Panc1 (cell line): ENCODE data around the gene MCM8. TPM values are rescaled to one million over a fixed set of nuclear protein-coding genes. Genes with fewer than 3 reads are reported as not detected.

ENCODE experiments used
- ATAC-seq: fragments of 200-7000 bp; cut with Tn5 transposase; 2 replicates; pipeline ENCODE4 v1.9.1; 2020; ENCODE audit warnings: mild to moderate bottlenecking, moderate library complexity
- BruUV-seq: library from RNA; stranded (reverse); fragments of 400-500 nt; replicated peaks from 2 replicates; lab custom pipeline; 2021; lab: Mats Ljungman, UMichigan
- CTCF ChIA-PET: fragments of 300-600 bp; sonication (Branson Sonifier 250); formaldehyde crosslinking; loops from one replicate; lab custom pipeline; 2022; ENCODE audit warnings: antibody characterized with exemption; lab: Charles Lee
- POLR2A ChIA-PET: fragments of 300-600 bp; sonication (Branson Sonifier 250); formaldehyde crosslinking; loops from one replicate; lab custom pipeline; 2022; ENCODE audit warnings: antibody characterized with exemption; lab: Charles Lee
- DNase-seq: peaks from one replicate; pipeline ENCODE4 v3.0.0-alpha.2; 2010; ENCODE audit warnings: low read depth, low spot score
- H3K27ac ChIP-seq: 2 replicates; pipeline ENCODE4 v1.5.1; 2011; ENCODE audit warnings: mild to moderate bottlenecking, low read length, inconsistent platforms
- H3K27me3 ChIP-seq: fragments of 200-500 bp; sonication (Bioruptor generic); 2 replicates; pipeline ENCODE4 v1.6.0; 2014; ENCODE audit warnings: low read length, inconsistent platforms; ENCODE audit not compliant: control insufficient read depth, insufficient read depth
- H3K36me3 ChIP-seq: fragments of 200-500 bp; sonication (Bioruptor generic); 2 replicates; pipeline ENCODE4 v1.5.1; 2014; ENCODE audit warnings: inconsistent platforms, mild to moderate bottlenecking, low read length, moderate library complexity; ENCODE audit not compliant: control insufficient read depth, insufficient read depth
- H3K4me1 ChIP-seq: 2 replicates; pipeline ENCODE4 v1.5.1; 2011; ENCODE audit warnings: inconsistent platforms, mild to moderate bottlenecking, low read length, moderate library complexity; ENCODE audit not compliant: control insufficient read depth, insufficient read depth
- H3K4me3 ChIP-seq, 2 experiments: 2 replicates each; pipeline ENCODE4 v1.5.1; 2011 to 2012; ENCODE audit warnings: low read depth in 2 of 2, low read length in 2 of 2, mild to moderate bottlenecking in 2 of 2, inconsistent platforms in 1 of 2, moderate library complexity in 1 of 2
- H3K9me3 ChIP-seq: fragments of 200-500 bp; sonication (Bioruptor generic); 2 replicates; pipeline ENCODE4 v1.5.1; 2014; ENCODE audit warnings: low read depth, mild to moderate bottlenecking, inconsistent platforms, low read length, moderate library complexity; ENCODE audit not compliant: control insufficient read depth, insufficient read depth
- CTCF ChIP-seq: fragments of 450-650 bp; IDR thresholded peaks from 2 replicates; pipeline ENCODE4 v1.5.1; 2017; ENCODE audit warnings: mild to moderate bottlenecking
- POLR2AphosphoS5 ChIP-seq: IDR thresholded peaks from 2 replicates; pipeline ENCODE4 v1.6.1; 2012; ENCODE audit warnings: mild to moderate bottlenecking, low read depth, low read length, moderate library complexity
- REST ChIP-seq, 2 experiments: IDR thresholded peaks; 2 replicates each; pipeline ENCODE4 v1.6.1; 2011 to 2012; ENCODE audit warnings: low read depth in 2 of 2, control low read depth in 1 of 2, low read length in 1 of 2, mild to moderate bottlenecking in 1 of 2, moderate library complexity in 1 of 2; ENCODE audit not compliant: insufficient read depth in 1 of 2
- SIN3A ChIP-seq: IDR thresholded peaks from 2 replicates; pipeline ENCODE4 v1.6.1; 2012; ENCODE audit warnings: low read depth, mild to moderate bottlenecking, low read length, moderate library complexity, borderline replicate concordance; ENCODE audit not compliant: insufficient read depth
- TCF7L2 ChIP-seq: IDR thresholded peaks from 2 replicates; pipeline ENCODE4 v1.6.1; 2011; ENCODE audit warnings: mild to moderate bottlenecking, low read depth, low read length, inconsistent platforms
- in situ Hi-C: cut with HindIII; loops from 2 replicates; pipeline ENCODE4 v1.10.0; 2016; ENCODE audit warnings: low sequenced_read_pairs, low pct_unique_long_range_greater_than_20kb
- intact Hi-C: fragments of 100-400 bp; cut with micrococcal nuclease; formaldehyde crosslinking; loops from one replicate; pipeline ENCODE4 v1.10.0; 2022; ENCODE audit not compliant: unreplicated experiment
- total RNA-seq: library from RNA; stranded (reverse); gene quantifications from one replicate; pipeline ENCODE4 v1.2.1, GENCODE V29; 2021; ENCODE audit not compliant: unreplicated experiment

MCM8 gene
- total RNA-seq, 1 experiment from 2014 or later: 28.3 TPM

GRCh38 chr20:6039766-6040165, 89.3 kb downstream of the MCM8 start:
- TF ChIP-seq CTCF (no peak), SIN3A (no peak)
- Histone ChIP-seq H3K4me3 (no peak overlapping the region), H3K27me3 (no peaks in the 10 kb centered on the region), H3K27ac (no peak overlapping the region), H3K9me3 (no peaks in the 10 kb centered on the region), H3K4me1 (no peaks in the 10 kb centered on the region), H3K36me3 (peaks cover 15% of the 10 kb centered on the region)
- CTCF ChIA-PET: interaction anchor here (0.5 kb wide), 1 partner anchor 14 kb away, joined by 9 read pairs; no protein-coding TSS in a partner anchor
- POLR2A ChIA-PET: no interaction called here
- intact Hi-C loops: no loop called here
- no peak for ATAC-seq
- in situ Hi-C loops: no loop called here
- BruUV-seq: no TSS peak
- no peak for DNase-seq

- no peak for TF ChIP-seq REST (IDR thresholded peaks at IDR 0.05; ENCODE audit: insufficient read depth in 1 of 2, low read depth in 2 of 2, low read length in 1 of 2)
- TF ChIP-seq TCF7L2: no peak
- no peak for TF ChIP-seq CTCF
- no peak for TF ChIP-seq POLR2AphosphoS5
- no peak for TF ChIP-seq SIN3A
- in situ Hi-C loops: no loop called here
- Histone ChIP-seq H3K4me3 (no peak overlapping the region), H3K27me3 (no peaks in the 10 kb centered on the region), H3K9me3 (no peaks in the 10 kb centered on the region), H3K4me1 (no peaks in the 10 kb centered on the region), H3K36me3 (peaks cover 12% of the 10 kb centered on the region), H3K27ac (no peak overlapping the region)
- ChIA-PET POLR2A (no interaction called here), CTCF (no interaction called here)
- no TSS peak for BruUV-seq
- intact Hi-C loops: no loop called here
- DNase-seq (no peak), ATAC-seq (no peak)
These were observed 90.1 kb downstream of the MCM8 start for GRCh38 chr20:6040540-6040939.
